Lung (tissue), 12 donors: Measurements from ENCODE around the gene KRT12. TPM values are rescaled to one million over a fixed set of nuclear protein-coding genes. Genes with fewer than 3 reads are reported as not detected.

Experiments used
- ATAC-seq: fragments of 200-7000 bp; cut with Tn5 transposase; one replicate; pipeline ENCODE4 v1.9.1; 2020; ENCODE audit warnings: moderate number of reproducible peaks; ENCODE audit not compliant: insufficient read depth, low FRiP score
- DNase-seq, 3 donors: peaks; one replicate each; pipeline ENCODE4 v3.0.0-alpha.2; 2013 to 2017
- H3K27ac ChIP-seq, 2 donors: one replicate each; pipeline ENCODE4 v1.5.1; 2013; ENCODE audit warnings: mild to moderate bottlenecking in 2 of 2, moderate library complexity in 2 of 2, control low read depth in 1 of 2, inconsistent platforms in 1 of 2, low read depth in 1 of 2, low read length in 1 of 2
- H3K27me3 ChIP-seq, 3 donors: one replicate each; pipeline ENCODE4 v1.5.1; 2013; ENCODE audit warnings: low read length in 2 of 3; ENCODE audit not compliant: control insufficient read depth in 3 of 3, insufficient read depth in 3 of 3
- H3K36me3 ChIP-seq, 4 donors: one replicate each; pipeline ENCODE4 v1.5.1; 2013; ENCODE audit warnings: low read length in 4 of 4, mild to moderate bottlenecking in 1 of 4, moderate library complexity in 1 of 4; ENCODE audit not compliant: control insufficient read depth in 4 of 4, insufficient read depth in 4 of 4
- H3K4me1 ChIP-seq, 5 donors: one replicate each; pipeline ENCODE4 v1.5.1; 2013; ENCODE audit warnings: low read length in 5 of 5, mild to moderate bottlenecking in 2 of 5, moderate library complexity in 1 of 5; ENCODE audit not compliant: control insufficient read depth in 5 of 5, insufficient read depth in 5 of 5
- H3K4me3 ChIP-seq: one replicate; pipeline ENCODE4 v1.5.1; 2013; ENCODE audit warnings: mild to moderate bottlenecking, control low read depth, moderate library complexity
- H3K9ac ChIP-seq, 2 donors: one replicate each; pipeline ENCODE4 v1.5.1; 2013; ENCODE audit warnings: low read length in 2 of 2, control low read depth in 1 of 2; ENCODE audit not compliant: insufficient read depth in 1 of 2
- H3K9me3 ChIP-seq, 4 donors: one replicate each; pipeline ENCODE4 v1.5.1; 2013; ENCODE audit warnings: low read length in 3 of 4, mild to moderate bottlenecking in 1 of 4, moderate library complexity in 1 of 4; ENCODE audit not compliant: control insufficient read depth in 4 of 4, insufficient read depth in 3 of 4
- WGBS, 2 donors: extraction: QIAGEN DNeasy Blood & Tissue Kit; methylation state at CpG; one replicate each; pipeline ENCODE4 v1.1.7; 2013; 5-methylcytosine and 5-hydroxymethylcytosine counted together
- polyA plus RNA-seq, 2 donors: library from polyadenylated mRNA; stranded (reverse); fragments of 200-250 nt; gene quantifications; one replicate each; pipeline ENCODE4 v1.2.1, GENCODE V29; 2013
- total RNA-seq, 2 donors: library from RNA; depleted of rRNA in 1 of 2; stranded (reverse); fragments of >200 nt in 1 of 2; gene quantifications; one replicate each; pipeline ENCODE4 v1.2.1, GENCODE V29; 2014 to 2021
- TF ChIP-seq, protein P1 (sequence below): IDR thresholded peaks from 2 replicates; pipeline ENCODE4 v1.5.1; 2012; ENCODE audit warnings: mild to moderate bottlenecking; ENCODE audit errors: control extremely low read depth, extremely low read depth
- donor health status: control.
- donor health status: control.
- donor health status: Bipolar disorder and iron deficiency.
- donor health status: healthy.
- donor health status: DM: yes; HTN: yes; CAD: no.

KRT12 gene
- total and polyA plus RNA-seq, 4 donors, result not detected

DNA sequence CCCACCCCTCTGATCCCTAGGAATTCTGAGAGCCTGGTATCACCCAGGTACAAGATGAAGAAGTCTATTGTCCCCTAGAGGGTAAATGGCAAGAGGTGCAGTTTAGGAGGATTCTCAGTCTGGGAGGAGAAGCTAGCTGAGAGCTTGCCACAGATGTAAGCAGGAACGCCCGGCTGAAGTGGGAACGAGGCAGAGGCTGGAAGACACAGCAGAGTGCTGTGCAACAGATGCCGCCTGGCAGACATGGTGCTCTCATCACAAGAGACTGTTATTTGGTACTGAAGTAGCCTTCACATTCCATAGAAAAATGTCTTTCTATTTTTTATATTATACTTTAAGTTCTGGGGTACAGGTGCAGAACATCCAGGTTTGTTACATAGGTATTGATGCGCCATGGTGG lies 38.3 kb upstream of the KRT12 start:
- no peak overlapping the region for H3K4me3 ChIP-seq
- no peak overlapping the region for H3K9ac ChIP-seq
- DNase-seq, result no peak
- H3K27me3 ChIP-seq, result peaks cover 0 to 2% (median 0%) of the 10 kb centered on the region in 3 donors
- no peak overlapping the region for H3K27ac ChIP-seq
- H3K9me3 ChIP-seq, result no peaks in the 10 kb centered on the region
- WGBS, 2 donors, result 86 to 97% methylated on average over 5 of the region's 5 CpGs
- ATAC-seq, result no peak
- TF ChIP-seq, protein P1, sequence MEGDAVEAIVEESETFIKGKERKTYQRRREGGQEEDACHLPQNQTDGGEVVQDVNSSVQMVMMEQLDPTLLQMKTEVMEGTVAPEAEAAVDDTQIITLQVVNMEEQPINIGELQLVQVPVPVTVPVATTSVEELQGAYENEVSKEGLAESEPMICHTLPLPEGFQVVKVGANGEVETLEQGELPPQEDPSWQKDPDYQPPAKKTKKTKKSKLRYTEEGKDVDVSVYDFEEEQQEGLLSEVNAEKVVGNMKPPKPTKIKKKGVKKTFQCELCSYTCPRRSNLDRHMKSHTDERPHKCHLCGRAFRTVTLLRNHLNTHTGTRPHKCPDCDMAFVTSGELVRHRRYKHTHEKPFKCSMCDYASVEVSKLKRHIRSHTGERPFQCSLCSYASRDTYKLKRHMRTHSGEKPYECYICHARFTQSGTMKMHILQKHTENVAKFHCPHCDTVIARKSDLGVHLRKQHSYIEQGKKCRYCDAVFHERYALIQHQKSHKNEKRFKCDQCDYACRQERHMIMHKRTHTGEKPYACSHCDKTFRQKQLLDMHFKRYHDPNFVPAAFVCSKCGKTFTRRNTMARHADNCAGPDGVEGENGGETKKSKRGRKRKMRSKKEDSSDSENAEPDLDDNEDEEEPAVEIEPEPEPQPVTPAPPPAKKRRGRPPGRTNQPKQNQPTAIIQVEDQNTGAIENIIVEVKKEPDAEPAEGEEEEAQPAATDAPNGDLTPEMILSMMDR, result no peak
- no peaks in the 10 kb centered on the region for H3K36me3 ChIP-seq
- H3K4me1 ChIP-seq, result peaks cover 0 to 9% (median 0%) of the 10 kb centered on the region in 5 donors

- peaks cover 0 to 5% (median 2%) of the 10 kb centered on the region in 3 donors for H3K27me3 ChIP-seq
- ATAC-seq (no peak), DNase-seq (no peak)
- no peak overlapping the region for H3K27ac ChIP-seq
- H3K4me3 ChIP-seq, result no peak overlapping the region
- H3K9me3 ChIP-seq, result no peaks in the 10 kb centered on the region
- WGBS, 2 donors, result 65 to 73% methylated on average over 12 of the region's 12 CpGs
- TF ChIP-seq, protein P1, result no peak
- no peaks in the 10 kb centered on the region for H3K36me3 ChIP-seq
- H3K4me1 ChIP-seq, result peaks cover 0 to 6% (median 0%) of the 10 kb centered on the region in 5 donors
- no peak overlapping the region for H3K9ac ChIP-seq
These were observed 36.3 kb upstream of the KRT12 start for GRCh38 chr17:40903129-40903847.

GRCh38 chr17:40902498-40902897 lies 35.5 kb upstream of the KRT12 start:
- Histone ChIP-seq H3K9me3 (no peaks in the 10 kb centered on the region), H3K36me3 (no peaks in the 10 kb centered on the region), H3K9ac (no peak overlapping the region), H3K27ac (no peak overlapping the region), H3K4me1 (peaks cover 0 to 6% (median 0%) of the 10 kb centered on the region in 5 donors), H3K27me3 (peaks cover 0 to 5% (median 2%) of the 10 kb centered on the region in 3 donors), H3K4me3 (no peak overlapping the region)
- TF ChIP-seq, protein P1, result no peak
- ATAC-seq (no peak), DNase-seq (no peak)
- WGBS, 2 donors, result 84 to 93% methylated on average over 4 of the region's 4 CpGs
